Erythroblast (primary cell): ENCODE measurements around the gene DOCK11.

Experiments used
- GATA1 ChIP-seq: IDR thresholded peaks from 2 replicates; pipeline ENCODE4 v1.6.1; 2011; ENCODE audit warnings: low read depth, mild to moderate bottlenecking, control low read depth, low read length, moderate library complexity
- POLR2A ChIP-seq: IDR thresholded peaks from 2 replicates; pipeline ENCODE4 v1.6.1; 2011; ENCODE audit warnings: mild to moderate bottlenecking, low read length

- TF ChIP-seq POLR2A (no peak), GATA1 (no peak)
Observed at GRCh38 chrX:118694638-118695037, 199.0 kb downstream of the DOCK11 start.
